Measurements from ENCODE around the gene KRTAP22-2.

The KRTAP22-2 gene

DNA sequence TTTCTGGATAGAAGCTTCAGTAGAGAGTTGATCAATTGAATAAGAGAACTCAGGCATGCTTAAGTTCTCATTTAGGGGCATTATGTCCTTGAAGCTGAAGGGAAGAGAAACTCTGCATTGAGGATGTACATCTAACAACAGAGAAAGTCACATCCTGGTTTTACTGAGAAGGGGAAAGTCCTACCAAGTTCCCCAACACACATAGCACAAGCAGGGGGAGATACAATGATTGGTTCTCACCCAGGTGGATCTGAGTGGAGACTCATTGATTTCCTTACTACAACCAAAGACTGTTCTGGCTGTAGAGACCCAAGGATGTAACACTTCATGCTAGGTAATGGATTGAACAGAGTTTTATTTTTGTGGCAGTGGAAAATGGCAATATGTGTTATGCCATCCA lies 25.0 kb upstream of the KRTAP22-2 start:
- FAIRE-seq = no peak

DNA sequence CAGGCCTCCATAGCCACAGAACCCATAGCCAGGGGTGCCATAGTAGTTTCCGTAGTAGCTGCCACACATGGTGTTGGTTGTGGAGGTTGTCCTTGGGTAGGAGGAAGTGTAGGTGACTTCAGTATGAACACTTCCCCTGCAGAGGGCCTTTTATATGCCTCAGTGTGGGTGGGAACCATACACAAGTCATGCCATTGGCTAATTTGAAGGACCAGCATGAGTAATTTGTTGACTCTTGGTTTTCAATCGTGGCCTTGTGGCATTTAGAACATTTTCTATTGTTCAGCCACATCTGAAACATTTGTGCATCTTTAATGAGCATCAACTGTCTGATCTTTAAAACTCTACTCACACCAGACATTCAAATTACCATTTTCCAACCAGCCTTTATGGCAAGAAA lies 23.6 kb upstream of the KRTAP22-2 start, which contains the start of gene KRTAP6-1:
TSS of gene KRTAP6-1 (minus strand) at position 95 of the 400 bp plus-strand sequence. CDS start at position 69, 26 bp downstream.
- no peak for FAIRE-seq

More for the DNA sequence above, 25.0 kb upstream of the KRTAP22-2 start:
- TF ChIP-seq POU2F2 (IDR thresholded peaks at IDR 0.05; ENCODE audit: low read depth, low read length) = no peak
- peak; percentile 35; the same call in 1 of the 2 replicates for TF ChIP-seq SPI1 (IDR thresholded peaks at IDR 0.05; ENCODE audit: low read depth, low read length)
- TF ChIP-seq POLR2AphosphoS5 (IDR thresholded peaks at IDR 0.05; ENCODE audit: low read depth, low read length) = no peak
- no peak for DNase-seq (ENCODE audit: insufficient read length, low spot score)

DNA sequence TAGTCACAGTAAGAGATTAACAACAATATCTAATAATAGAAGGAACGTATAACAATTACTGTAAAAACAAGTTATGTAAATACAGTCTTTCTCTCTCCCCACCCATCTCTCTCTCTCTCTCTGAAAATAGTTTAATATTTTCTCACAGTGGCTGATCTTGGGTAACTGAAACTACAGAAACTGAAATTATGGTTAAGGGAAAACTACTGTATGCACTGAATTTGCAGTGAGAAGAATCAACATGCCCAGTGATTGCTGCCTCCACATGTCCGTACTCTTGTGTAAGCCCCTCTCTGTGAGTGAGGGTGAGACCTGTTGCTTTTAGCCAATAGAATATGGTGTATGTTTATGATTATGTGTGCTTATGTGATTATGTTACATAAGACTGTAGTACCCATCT lies 21.9 kb upstream of the KRTAP22-2 start:
- DNase-seq (ENCODE audit: insufficient read length, low spot score) (no peak), FAIRE-seq (no peak)
- TF ChIP-seq TAF1 (IDR thresholded peaks at IDR 0.05; ENCODE audit: low read depth, low read length) = no peak
- TF ChIP-seq POU2F2 (IDR thresholded peaks at IDR 0.05; ENCODE audit: low read depth, low read length) = no peak
- TF ChIP-seq POLR2A (IDR thresholded peaks at IDR 0.05; ENCODE audit: low read depth, low read length) = no peak
- no peak for TF ChIP-seq SPI1 (IDR thresholded peaks at IDR 0.05; ENCODE audit: low read depth, low read length)
- no peak for TF ChIP-seq POLR2AphosphoS5 (IDR thresholded peaks at IDR 0.05; ENCODE audit: low read depth, low read length)
- TF ChIP-seq PAX5 (IDR thresholded peaks at IDR 0.05; ENCODE audit: insufficient read depth, low read length, severe bottlenecking) = no peak

More for the DNA sequence above, 23.6 kb upstream of the KRTAP22-2 start, which contains the start of gene KRTAP6-1:
- DNase-seq (ENCODE audit: insufficient read length, low spot score) = no peak
- no peak for TF ChIP-seq POLR2A (IDR thresholded peaks at IDR 0.05; ENCODE audit: low read depth, low read length)
- peak; percentile 14; the same call in 1 of the 2 replicates for TF ChIP-seq SPI1 (IDR thresholded peaks at IDR 0.05; ENCODE audit: low read depth, low read length)

DNA sequence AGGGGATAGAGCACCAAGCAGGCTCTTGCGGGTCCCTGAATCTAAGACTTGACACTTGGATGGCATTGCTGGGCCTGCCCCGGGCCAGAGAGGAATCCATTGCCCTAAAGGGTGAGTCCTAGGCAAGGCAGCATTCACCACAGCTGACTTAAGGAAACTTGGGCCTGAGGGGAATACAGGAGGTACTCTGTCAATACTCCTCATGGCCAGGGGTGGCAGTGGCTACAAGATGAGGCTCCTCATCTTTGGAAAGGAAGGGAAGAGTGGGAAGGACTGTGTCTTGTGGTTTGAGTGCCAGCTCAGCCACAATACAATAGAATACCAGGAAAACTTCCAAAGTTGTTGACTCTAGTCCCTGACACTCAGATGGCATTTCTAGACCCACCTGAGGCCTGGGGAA lies 15.8 kb upstream of the KRTAP22-2 start:
- no peak for TF ChIP-seq SPI1 (IDR thresholded peaks at IDR 0.05; ENCODE audit: low read depth, low read length)
- no peak for TF ChIP-seq PAX5 (IDR thresholded peaks at IDR 0.05; ENCODE audit: insufficient read depth, low read length, severe bottlenecking)
- TF ChIP-seq POLR2AphosphoS5 (IDR thresholded peaks at IDR 0.05; ENCODE audit: low read depth, low read length) = no peak
- no peak for TF ChIP-seq POU2F2 (IDR thresholded peaks at IDR 0.05; ENCODE audit: low read depth, low read length)
- no peak for TF ChIP-seq POLR2A (IDR thresholded peaks at IDR 0.05; ENCODE audit: low read depth, low read length)
- no peak for TF ChIP-seq TAF1 (IDR thresholded peaks at IDR 0.05; ENCODE audit: low read depth, low read length)
- FAIRE-seq = no peak
- DNase-seq (ENCODE audit: insufficient read length, low spot score) = no peak

DNA sequence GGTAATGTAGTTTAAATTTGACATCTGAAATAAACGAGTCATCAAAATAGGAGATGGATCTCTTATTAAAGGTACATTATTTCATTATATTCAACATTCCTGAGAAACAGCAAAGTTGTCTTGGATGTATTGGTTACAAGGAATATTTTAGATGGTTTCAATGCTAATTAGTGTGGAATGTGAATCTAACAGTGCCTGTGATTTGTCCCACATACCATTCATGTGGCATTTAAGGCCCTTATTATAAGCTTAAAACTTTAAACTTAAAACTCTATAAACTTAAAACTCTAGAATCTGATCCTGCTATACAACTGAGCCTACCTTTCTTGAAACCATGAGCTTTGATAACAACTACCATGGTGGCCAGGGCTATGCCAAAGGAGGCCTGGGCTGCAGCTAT lies 10.6 kb upstream of the KRTAP22-2 start, which contains the start of gene KRTAP22-1:
TSS of gene KRTAP22-1 (plus strand) at position 301 of the 400 bp plus-strand sequence.
- DNase-seq (ENCODE audit: insufficient read length, low spot score) = no peak
- FAIRE-seq = no peak
- TF ChIP-seq PAX5 (IDR thresholded peaks at IDR 0.05; ENCODE audit: insufficient read depth, low read length, severe bottlenecking) (no peak), POLR2AphosphoS5 (IDR thresholded peaks at IDR 0.05; ENCODE audit: low read depth, low read length) (no peak), POLR2A (IDR thresholded peaks at IDR 0.05; ENCODE audit: low read depth, low read length) (no peak), TAF1 (IDR thresholded peaks at IDR 0.05; ENCODE audit: low read depth, low read length) (no peak), SPI1 (IDR thresholded peaks at IDR 0.05; ENCODE audit: low read depth, low read length) (no peak), POU2F2 (IDR thresholded peaks at IDR 0.05; ENCODE audit: low read depth, low read length) (no peak)

DNA sequence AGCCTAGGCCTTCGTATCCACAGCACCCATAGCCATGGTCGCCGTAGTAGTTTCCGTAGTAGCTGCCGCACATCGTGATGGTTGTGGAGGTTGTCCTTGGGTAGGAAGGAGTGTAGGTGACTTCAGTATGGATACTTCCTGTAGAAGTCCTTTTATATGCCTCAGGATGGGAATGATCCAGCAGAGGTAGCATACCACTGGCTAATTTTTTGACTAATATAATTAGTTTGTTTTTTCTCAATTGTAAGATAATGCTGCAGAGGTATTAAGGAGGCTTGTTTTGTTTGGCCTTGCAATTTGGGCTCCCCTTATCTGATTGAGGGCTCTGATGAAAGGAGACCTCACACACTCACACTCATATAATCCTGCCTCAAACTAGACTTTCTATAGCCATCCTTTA lies 8.6 kb upstream of the KRTAP22-2 start, which contains the start of gene KRTAP6-2:
TSS of gene KRTAP6-2 (minus strand) at position 101 of the 400 bp plus-strand sequence. CDS start at position 73, 28 bp downstream.
- TF ChIP-seq POLR2AphosphoS5 (IDR thresholded peaks at IDR 0.05; ENCODE audit: low read depth, low read length) (no peak), POLR2A (IDR thresholded peaks at IDR 0.05; ENCODE audit: low read depth, low read length) (no peak), SPI1 (IDR thresholded peaks at IDR 0.05; ENCODE audit: low read depth, low read length) (no peak), POU2F2 (IDR thresholded peaks at IDR 0.05; ENCODE audit: low read depth, low read length) (no peak), TAF1 (IDR thresholded peaks at IDR 0.05; ENCODE audit: low read depth, low read length) (no peak), PAX5 (IDR thresholded peaks at IDR 0.05; ENCODE audit: insufficient read depth, low read length, severe bottlenecking) (no peak)
- FAIRE-seq (no peak), DNase-seq (ENCODE audit: insufficient read length, low spot score) (no peak)

DNA sequence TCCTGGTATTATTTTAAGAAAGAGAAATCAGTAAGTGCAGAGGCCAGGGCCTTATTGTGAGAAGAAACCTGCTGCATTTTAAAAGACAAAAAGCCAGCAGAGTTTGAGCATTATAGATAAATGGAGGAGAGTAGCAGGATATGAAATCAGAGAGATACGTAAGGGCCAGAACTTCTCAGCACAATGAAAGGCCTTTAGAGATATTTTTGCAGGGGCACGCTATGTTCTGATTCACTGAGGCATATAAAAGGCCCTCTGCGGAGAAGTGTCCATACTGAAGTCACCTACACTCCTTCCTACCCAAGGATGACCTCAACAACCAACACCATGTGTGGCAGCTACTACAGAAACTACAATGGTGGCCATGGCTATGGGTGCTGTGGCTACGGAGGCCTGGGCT lies 1.9 kb upstream of the KRTAP22-2 start, which contains the start of gene KRTAP6-3:
TSS of gene KRTAP6-3 (plus strand) at position 301 of the 400 bp plus-strand sequence. CDS start at position 307, 6 bp downstream.
- no peak for TF ChIP-seq POLR2AphosphoS5 (IDR thresholded peaks at IDR 0.05; ENCODE audit: low read depth, low read length)
- TF ChIP-seq POU2F2 (IDR thresholded peaks at IDR 0.05; ENCODE audit: low read depth, low read length) = no peak
- no peak for TF ChIP-seq TAF1 (IDR thresholded peaks at IDR 0.05; ENCODE audit: low read depth, low read length)
- TF ChIP-seq POLR2A (IDR thresholded peaks at IDR 0.05; ENCODE audit: low read depth, low read length) = no peak
- no peak for TF ChIP-seq PAX5 (IDR thresholded peaks at IDR 0.05; ENCODE audit: insufficient read depth, low read length, severe bottlenecking)
- no peak for TF ChIP-seq SPI1 (IDR thresholded peaks at IDR 0.05; ENCODE audit: low read depth, low read length)
- no peak for DNase-seq (ENCODE audit: insufficient read length, low spot score)
- FAIRE-seq = no peak

DNA sequence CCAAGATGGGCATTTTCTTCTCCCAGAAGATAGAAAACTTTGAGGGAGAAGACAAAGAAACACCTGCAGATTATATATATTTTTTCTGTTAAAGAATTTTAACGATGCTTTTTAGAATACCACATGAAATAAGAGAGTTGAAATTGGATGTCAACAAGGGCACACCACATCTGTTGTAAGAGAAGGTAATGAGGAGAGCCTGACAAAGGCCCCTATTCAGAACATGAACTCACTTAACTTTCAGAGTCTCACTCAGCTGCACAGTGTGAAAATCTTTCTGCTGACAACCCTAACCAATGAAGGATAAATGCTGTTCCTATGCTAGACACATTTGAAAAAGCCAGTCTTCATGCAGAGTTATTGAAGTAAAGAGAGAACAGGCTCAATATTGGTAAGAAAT lies 7.3 kb downstream of the KRTAP22-2 start:
- TF ChIP-seq PAX5 (IDR thresholded peaks at IDR 0.05; ENCODE audit: insufficient read depth, low read length, severe bottlenecking) = no peak
- TF ChIP-seq SPI1 (IDR thresholded peaks at IDR 0.05; ENCODE audit: low read depth, low read length) = no peak
- no peak for TF ChIP-seq POU2F2 (IDR thresholded peaks at IDR 0.05; ENCODE audit: low read depth, low read length)
- TF ChIP-seq POLR2AphosphoS5 (IDR thresholded peaks at IDR 0.05; ENCODE audit: low read depth, low read length) = no peak
- TF ChIP-seq POLR2A (IDR thresholded peaks at IDR 0.05; ENCODE audit: low read depth, low read length) = no peak
- TF ChIP-seq TAF1 (IDR thresholded peaks at IDR 0.05; ENCODE audit: low read depth, low read length) = no peak
- DNase-seq (ENCODE audit: insufficient read length, low spot score) (no peak), FAIRE-seq (no peak)

DNA sequence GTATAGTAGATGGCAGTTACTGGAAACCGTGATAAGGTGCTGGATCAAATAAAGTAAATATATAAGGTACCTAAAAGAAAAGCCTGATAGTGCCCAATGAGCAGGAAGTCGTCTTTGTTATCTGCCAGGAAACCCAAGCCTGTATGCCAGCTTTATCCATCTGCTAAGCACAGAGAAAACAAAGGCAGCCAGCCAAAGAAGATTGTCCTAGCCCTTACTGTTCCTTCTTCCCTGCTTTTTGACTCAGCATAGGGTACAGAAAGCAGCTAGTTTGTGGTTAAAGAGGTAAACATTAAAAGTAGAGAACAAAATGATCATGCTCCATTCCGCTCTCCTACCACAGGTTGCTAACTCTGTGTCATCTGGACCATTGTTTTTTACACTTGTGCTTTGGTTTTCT lies 10.1 kb downstream of the KRTAP22-2 start:
- no peak for DNase-seq (ENCODE audit: insufficient read length, low spot score)
- TF ChIP-seq POLR2A (IDR thresholded peaks at IDR 0.05; ENCODE audit: low read depth, low read length) (no peak), PAX5 (IDR thresholded peaks at IDR 0.05; ENCODE audit: insufficient read depth, low read length, severe bottlenecking) (no peak), TAF1 (IDR thresholded peaks at IDR 0.05; ENCODE audit: low read depth, low read length) (no peak), POU2F2 (IDR thresholded peaks at IDR 0.05; ENCODE audit: low read depth, low read length) (no peak), POLR2AphosphoS5 (IDR thresholded peaks at IDR 0.05; ENCODE audit: low read depth, low read length) (no peak), SPI1 (IDR thresholded peaks at IDR 0.05; ENCODE audit: low read depth, low read length) (no peak)
- FAIRE-seq = no peak

DNA sequence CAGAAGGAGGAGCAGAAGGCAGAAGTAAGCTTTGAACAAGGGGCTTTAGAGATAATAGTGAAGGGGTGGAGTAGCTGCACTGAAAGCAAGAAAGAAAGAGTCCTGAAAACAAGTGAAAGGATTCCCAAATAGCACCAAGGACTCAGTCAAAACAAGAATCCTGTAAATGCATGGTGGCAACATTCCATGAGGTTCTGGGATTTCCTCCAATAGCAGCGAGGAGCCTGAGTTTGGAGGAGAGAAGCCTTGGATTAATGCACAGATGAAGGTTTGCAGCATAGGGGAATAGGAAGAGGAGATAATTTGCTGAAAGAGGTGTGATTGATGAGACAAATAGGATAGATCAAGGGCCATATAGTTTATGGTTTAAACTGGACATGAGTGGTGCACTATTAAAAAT lies 10.9 kb downstream of the KRTAP22-2 start:
- TF ChIP-seq POU2F2 (IDR thresholded peaks at IDR 0.05; ENCODE audit: low read depth, low read length) = no peak
- TF ChIP-seq POLR2A (IDR thresholded peaks at IDR 0.05; ENCODE audit: low read depth, low read length) = no peak
- TF ChIP-seq POLR2AphosphoS5 (IDR thresholded peaks at IDR 0.05; ENCODE audit: low read depth, low read length) = no peak
- no peak for TF ChIP-seq TAF1 (IDR thresholded peaks at IDR 0.05; ENCODE audit: low read depth, low read length)
- no peak for TF ChIP-seq SPI1 (IDR thresholded peaks at IDR 0.05; ENCODE audit: low read depth, low read length)
- no peak for TF ChIP-seq PAX5 (IDR thresholded peaks at IDR 0.05; ENCODE audit: insufficient read depth, low read length, severe bottlenecking)
- DNase-seq (ENCODE audit: insufficient read length, low spot score) (no peak), FAIRE-seq (no peak)
